Measurements from ENCODE around the gene ZRSR2. TPM values are rescaled to one million over a fixed set of nuclear protein-coding genes. Genes with fewer than 3 reads are reported as not detected.

ZRSR2 gene
- total and polyA plus RNA-seq, 9 of the 15 experiments (the other 6 are each of a cell fraction or from before 2014, with no cell fraction given) = 3.5 to 19.5 (median 8.6) TPM

DNA sequence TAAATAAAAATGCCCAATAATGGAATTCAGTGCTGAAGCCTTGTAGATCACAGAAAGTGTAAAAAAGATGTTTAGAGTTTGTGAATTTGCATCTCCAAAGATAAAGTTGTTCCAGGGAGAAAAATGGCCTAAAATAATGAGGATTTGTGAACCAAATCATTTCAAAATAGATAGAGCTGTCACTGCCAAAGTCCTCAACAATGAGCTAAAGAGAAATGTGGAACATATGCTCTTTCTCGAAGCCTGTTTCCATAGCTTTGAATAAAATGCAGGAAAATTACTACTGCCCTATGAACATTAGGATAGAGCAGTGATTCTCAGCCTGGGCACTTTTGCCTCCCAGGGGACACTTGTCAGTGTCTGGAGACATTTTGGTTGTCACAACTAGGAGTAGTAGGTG, 67.8 kb downstream of the ZRSR2 start (continued):
- TF ChIP-seq THAP7 (CRISPR knock-in tag; IDR thresholded peaks at IDR 0.05) (no peak), MAFK (IDR thresholded peaks at IDR 0.05; ENCODE audit: low read length) (no peak), ELF1 (tag; IDR thresholded peaks at IDR 0.05) (no peak), ZC3H8 (IDR thresholded peaks at IDR 0.05) (no peak), ZNF41 (CRISPR knock-in tag; conservative IDR thresholded peaks at IDR 0.05) (no peak), ZBED1 (IDR thresholded peaks at IDR 0.05) (no peak)
- TF ChIP-seq, protein P1, sequence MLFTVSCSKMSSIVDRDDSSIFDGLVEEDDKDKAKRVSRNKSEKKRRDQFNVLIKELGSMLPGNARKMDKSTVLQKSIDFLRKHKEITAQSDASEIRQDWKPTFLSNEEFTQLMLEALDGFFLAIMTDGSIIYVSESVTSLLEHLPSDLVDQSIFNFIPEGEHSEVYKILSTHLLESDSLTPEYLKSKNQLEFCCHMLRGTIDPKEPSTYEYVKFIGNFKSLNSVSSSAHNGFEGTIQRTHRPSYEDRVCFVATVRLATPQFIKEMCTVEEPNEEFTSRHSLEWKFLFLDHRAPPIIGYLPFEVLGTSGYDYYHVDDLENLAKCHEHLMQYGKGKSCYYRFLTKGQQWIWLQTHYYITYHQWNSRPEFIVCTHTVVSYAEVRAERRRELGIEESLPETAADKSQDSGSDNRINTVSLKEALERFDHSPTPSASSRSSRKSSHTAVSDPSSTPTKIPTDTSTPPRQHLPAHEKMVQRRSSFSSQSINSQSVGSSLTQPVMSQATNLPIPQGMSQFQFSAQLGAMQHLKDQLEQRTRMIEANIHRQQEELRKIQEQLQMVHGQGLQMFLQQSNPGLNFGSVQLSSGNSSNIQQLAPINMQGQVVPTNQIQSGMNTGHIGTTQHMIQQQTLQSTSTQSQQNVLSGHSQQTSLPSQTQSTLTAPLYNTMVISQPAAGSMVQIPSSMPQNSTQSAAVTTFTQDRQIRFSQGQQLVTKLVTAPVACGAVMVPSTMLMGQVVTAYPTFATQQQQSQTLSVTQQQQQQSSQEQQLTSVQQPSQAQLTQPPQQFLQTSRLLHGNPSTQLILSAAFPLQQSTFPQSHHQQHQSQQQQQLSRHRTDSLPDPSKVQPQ (CRISPR knock-in tag; IDR thresholded peaks at IDR 0.05; ENCODE audit: borderline replicate concordance) = no peak
- TF ChIP-seq, protein P2, sequence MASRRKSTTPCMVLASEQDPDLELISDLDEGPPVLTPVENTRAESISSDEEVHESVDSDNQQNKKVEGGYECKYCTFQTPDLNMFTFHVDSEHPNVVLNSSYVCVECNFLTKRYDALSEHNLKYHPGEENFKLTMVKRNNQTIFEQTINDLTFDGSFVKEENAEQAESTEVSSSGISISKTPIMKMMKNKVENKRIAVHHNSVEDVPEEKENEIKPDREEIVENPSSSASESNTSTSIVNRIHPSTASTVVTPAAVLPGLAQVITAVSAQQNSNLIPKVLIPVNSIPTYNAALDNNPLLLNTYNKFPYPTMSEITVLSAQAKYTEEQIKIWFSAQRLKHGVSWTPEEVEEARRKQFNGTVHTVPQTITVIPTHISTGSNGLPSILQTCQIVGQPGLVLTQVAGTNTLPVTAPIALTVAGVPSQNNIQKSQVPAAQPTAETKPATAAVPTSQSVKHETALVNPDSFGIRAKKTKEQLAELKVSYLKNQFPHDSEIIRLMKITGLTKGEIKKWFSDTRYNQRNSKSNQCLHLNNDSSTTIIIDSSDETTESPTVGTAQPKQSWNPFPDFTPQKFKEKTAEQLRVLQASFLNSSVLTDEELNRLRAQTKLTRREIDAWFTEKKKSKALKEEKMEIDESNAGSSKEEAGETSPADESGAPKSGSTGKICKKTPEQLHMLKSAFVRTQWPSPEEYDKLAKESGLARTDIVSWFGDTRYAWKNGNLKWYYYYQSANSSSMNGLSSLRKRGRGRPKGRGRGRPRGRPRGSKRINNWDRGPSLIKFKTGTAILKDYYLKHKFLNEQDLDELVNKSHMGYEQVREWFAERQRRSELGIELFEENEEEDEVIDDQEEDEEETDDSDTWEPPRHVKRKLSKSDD (conservative IDR thresholded peaks at IDR 0.05; ENCODE audit: low read length) = no peak
